ENCODE data around the gene TRIM54. TPM values are rescaled to one million over a fixed set of nuclear protein-coding genes. Genes with fewer than 3 reads are reported as not detected.

TRIM54 gene
- total and polyA plus RNA-seq, 2 of the 8 experiments (the other 6 are each of a cell fraction or from before 2014, with no cell fraction given), result 3.9 to 5.8 TPM

DNA sequence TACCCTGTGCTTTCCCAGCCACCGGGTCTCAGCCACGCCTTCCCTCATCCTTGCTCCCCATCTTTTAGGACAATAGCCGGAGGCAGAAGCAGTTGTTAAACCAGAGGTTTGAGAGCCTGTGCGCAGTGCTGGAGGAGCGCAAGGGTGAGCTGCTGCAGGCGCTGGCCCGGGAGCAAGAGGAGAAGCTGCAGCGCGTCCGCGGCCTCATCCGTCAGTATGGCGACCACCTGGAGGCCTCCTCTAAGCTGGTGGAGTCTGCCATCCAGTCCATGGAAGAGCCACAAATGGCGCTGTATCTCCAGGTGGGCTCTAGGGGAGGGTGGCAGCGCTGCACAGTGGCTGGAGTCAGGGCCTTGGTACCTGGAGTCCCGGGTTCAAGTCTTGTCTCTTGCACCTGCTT lies 23.3 kb downstream of the TRIM54 start (continued):
- TF ChIP-seq SP4 (IDR thresholded peaks at IDR 0.05; ENCODE audit: low read length), result no peak
- no peak for TF ChIP-seq NRF1 (IDR thresholded peaks at IDR 0.05; ENCODE audit: low read depth, low read length)

Measured in H1 (cell line).